ENCODE data around the gene DEAF1.
"Not testable (repeated sequence)": the region's sequence is repeated elsewhere in the genome, so short reads cannot be mapped to it uniquely, and the experiment has no call there.

DEAF1 gene

GRCh38 chr11:693415-693831, 1.6 kb downstream of the DEAF1 start:
- in situ Hi-C loops (cut with HindIII; ENCODE audit: low pct_unique_long_range_greater_than_20kb, low sequenced_read_pairs), result no loop called here
- no peak for TF ChIP-seq JUND (IDR thresholded peaks at IDR 0.05; ENCODE audit: low read depth)
- peak in 1 of 2 experiments; percentile 54 for DNase-seq (ENCODE audit: low read depth in 1 of 2, low spot score in 1 of 2)

- no peak for DNase-seq (ENCODE audit: low read depth in 1 of 2, low spot score in 1 of 2)
- no peak for TF ChIP-seq JUND (IDR thresholded peaks at IDR 0.05; ENCODE audit: low read depth)
- in situ Hi-C loops (cut with HindIII; ENCODE audit: low pct_unique_long_range_greater_than_20kb, low sequenced_read_pairs), result no loop called here
These were observed 2.1 kb downstream of the DEAF1 start for GRCh38 chr11:692824-693414.

GRCh38 chr11:691710-692590, 3.1 kb downstream of the DEAF1 start:
- no peak for TF ChIP-seq JUND (IDR thresholded peaks at IDR 0.05; ENCODE audit: low read depth)
- in situ Hi-C loops (cut with HindIII; ENCODE audit: low pct_unique_long_range_greater_than_20kb, low sequenced_read_pairs), result no loop called here
- no peak for DNase-seq (ENCODE audit: low read depth in 1 of 2, low spot score in 1 of 2)

- no peak for DNase-seq (ENCODE audit: low read depth in 1 of 2, low spot score in 1 of 2)
- TF ChIP-seq JUND (IDR thresholded peaks at IDR 0.05; ENCODE audit: low read depth), result no peak
- in situ Hi-C loops (cut with HindIII; ENCODE audit: low pct_unique_long_range_greater_than_20kb, low sequenced_read_pairs), result no loop called here
These were observed 4.0 kb downstream of the DEAF1 start for GRCh38 chr11:690738-691633.

GRCh38 chr11:690244-690643, 4.8 kb downstream of the DEAF1 start:
- DNase-seq (ENCODE audit: low read depth in 1 of 2, low spot score in 1 of 2); in situ Hi-C loops (cut with HindIII; ENCODE audit: low pct_unique_long_range_greater_than_20kb, low sequenced_read_pairs): not testable (repeated sequence)

- no peak for TF ChIP-seq JUND (IDR thresholded peaks at IDR 0.05; ENCODE audit: low read depth)
- in situ Hi-C loops (cut with HindIII; ENCODE audit: low pct_unique_long_range_greater_than_20kb, low sequenced_read_pairs), result no loop called here
These were observed 5.4 kb downstream of the DEAF1 start for GRCh38 chr11:689625-690024.

GRCh38 chr11:688681-689080, 6.3 kb downstream of the DEAF1 start:
- no peak for TF ChIP-seq JUND (IDR thresholded peaks at IDR 0.05; ENCODE audit: low read depth)
- in situ Hi-C loops (cut with HindIII; ENCODE audit: low pct_unique_long_range_greater_than_20kb, low sequenced_read_pairs), result no loop called here
- no peak for DNase-seq (ENCODE audit: low read depth in 1 of 2, low spot score in 1 of 2)

More at GRCh38 chr11:689625-690024, 5.4 kb downstream of the DEAF1 start:
- DNase-seq (ENCODE audit: low read depth in 1 of 2, low spot score in 1 of 2), result no peak

GRCh38 chr11:687751-688150, 7.3 kb downstream of the DEAF1 start:
- in situ Hi-C loops (cut with HindIII; ENCODE audit: low pct_unique_long_range_greater_than_20kb, low sequenced_read_pairs), result no loop called here
- TF ChIP-seq JUND (IDR thresholded peaks at IDR 0.05; ENCODE audit: low read depth), result no peak
- no peak for DNase-seq (ENCODE audit: low read depth in 1 of 2, low spot score in 1 of 2)

GRCh38 chr11:686451-687243, 8.4 kb downstream of the DEAF1 start:
- in situ Hi-C loops (cut with HindIII; ENCODE audit: low pct_unique_long_range_greater_than_20kb, low sequenced_read_pairs), result no loop called here
- no peak for TF ChIP-seq JUND (IDR thresholded peaks at IDR 0.05; ENCODE audit: low read depth)
- no peak for DNase-seq (ENCODE audit: low read depth in 1 of 2, low spot score in 1 of 2)

- no peak for DNase-seq (ENCODE audit: low read depth in 1 of 2, low spot score in 1 of 2)
- TF ChIP-seq JUND (IDR thresholded peaks at IDR 0.05; ENCODE audit: low read depth), result no peak
- in situ Hi-C loops (cut with HindIII; ENCODE audit: low pct_unique_long_range_greater_than_20kb, low sequenced_read_pairs), result no loop called here
These were observed 14.1 kb downstream of the DEAF1 start for GRCh38 chr11:680970-681369.

GRCh38 chr11:680476-680875, 14.5 kb downstream of the DEAF1 start:
- TF ChIP-seq JUND (IDR thresholded peaks at IDR 0.05; ENCODE audit: low read depth), result no peak
- no peak for DNase-seq (ENCODE audit: low read depth in 1 of 2, low spot score in 1 of 2)
- in situ Hi-C loops (cut with HindIII; ENCODE audit: low pct_unique_long_range_greater_than_20kb, low sequenced_read_pairs), result no loop called here
